HG02759 (cell line): ENCODE data around the gene NBEA.

ENCODE experiments used
- ATAC-seq: cut with Tn5 transposase; IDR thresholded peaks from one replicate; pipeline ENCODE4 v1.9.1; 2021; ENCODE audit warnings: mild to moderate bottlenecking, moderate library complexity; ENCODE audit not compliant: unreplicated experiment

Gene NBEA

DNA sequence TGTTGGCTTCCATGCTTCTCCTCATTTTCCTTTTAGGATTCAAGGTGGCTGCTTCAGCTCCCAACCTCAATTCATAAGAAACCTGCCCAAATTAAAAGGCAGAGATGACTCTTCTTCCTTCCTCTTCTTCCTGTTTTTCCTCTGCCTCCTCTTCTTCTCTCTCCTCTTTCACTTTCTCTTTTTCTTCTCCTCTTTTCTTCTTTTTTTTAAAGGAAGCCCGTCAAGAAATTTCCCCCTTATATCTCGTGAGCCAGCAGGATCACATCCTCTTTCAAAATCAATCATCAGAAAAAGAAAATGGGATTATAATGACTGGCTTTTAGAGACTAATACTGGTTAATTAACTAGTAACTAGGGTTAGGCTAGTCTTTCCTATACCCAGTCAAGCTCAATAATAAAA lies 220.3 kb downstream of the NBEA start:
- no peak for ATAC-seq

- ATAC-seq: peak; percentile 44
Measured at GRCh38 chr13:35163674-35164073, 221.6 kb downstream of the NBEA start.

DNA sequence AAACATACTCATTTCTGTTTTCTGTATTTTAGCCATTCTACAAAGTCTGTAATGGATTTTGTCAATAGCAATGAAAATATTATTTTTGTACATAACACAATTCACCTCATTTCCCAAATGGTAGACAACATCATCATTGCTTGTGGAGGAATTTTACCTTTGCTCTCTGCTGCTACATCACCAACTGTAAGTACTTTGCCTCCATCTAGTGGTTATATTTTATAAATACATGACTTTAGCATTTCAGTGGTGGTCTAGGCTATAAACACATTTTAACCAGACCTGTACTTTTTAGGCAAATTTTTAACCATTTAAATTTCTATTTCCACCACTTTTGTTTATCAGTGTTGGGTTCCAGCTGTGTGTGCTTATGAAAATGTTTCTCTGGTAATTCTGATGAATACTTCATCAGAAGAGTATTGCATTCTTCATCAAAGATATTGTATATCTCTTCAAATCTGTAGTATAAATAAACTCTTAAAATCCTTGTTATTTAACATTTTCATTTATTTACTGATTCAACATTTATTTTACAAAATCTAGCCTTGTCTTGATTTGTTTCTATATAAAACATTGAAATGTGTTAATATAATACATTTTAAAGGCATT lies 222.4 kb downstream of the NBEA start:
- ATAC-seq: peak; percentile 79

DNA sequence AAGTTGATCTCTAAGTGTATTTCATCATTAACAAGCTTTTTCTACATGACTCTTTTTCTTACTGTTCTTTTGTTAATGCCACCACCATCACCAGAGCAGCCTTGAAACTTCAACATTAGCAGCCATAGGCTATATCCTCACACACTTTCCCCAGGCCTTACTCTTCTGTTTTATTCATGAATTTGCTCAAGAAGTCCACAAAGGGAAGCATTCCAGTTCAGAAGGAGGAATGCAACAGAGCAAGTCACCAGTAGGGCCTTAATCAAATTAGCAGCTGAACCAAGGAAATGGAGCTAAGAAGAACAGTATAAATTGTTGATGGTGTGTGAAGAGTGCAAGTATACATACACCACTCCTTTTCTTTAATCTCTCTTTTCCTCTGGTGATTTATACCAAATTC lies 223.1 kb downstream of the NBEA start:
- no peak for ATAC-seq

GRCh38 chr13:35179494-35179893 lies 237.4 kb downstream of the NBEA start:
- ATAC-seq: no peak

- ATAC-seq: no peak
Measured at GRCh38 chr13:35179920-35180663, 238.0 kb downstream of the NBEA start.

GRCh38 chr13:35190241-35190640 lies 248.2 kb downstream of the NBEA start:
- ATAC-seq: no peak

- no peak for ATAC-seq
Measured at GRCh38 chr13:35191883-35192282, 249.8 kb downstream of the NBEA start.

- no peak for ATAC-seq
Measured at GRCh38 chr13:35198613-35199200, 256.6 kb downstream of the NBEA start.

DNA sequence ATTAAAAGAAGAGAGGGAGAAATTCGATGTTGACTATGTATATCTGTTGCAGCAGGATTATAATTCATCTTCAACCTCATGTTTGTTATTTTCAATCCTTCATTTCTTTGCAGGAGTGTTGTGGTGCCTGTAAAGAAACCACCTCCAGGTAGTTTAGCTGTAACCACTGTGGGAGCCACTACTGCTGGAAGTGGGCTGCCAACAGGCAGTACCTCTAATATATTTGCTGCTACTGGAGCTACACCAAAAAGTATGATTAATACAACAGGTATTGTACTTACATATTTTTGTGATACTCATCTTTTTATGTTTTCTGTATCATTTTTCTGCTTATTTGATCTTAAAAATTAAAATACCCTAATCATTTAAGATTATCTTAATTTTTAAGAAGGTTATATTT lies 266.5 kb downstream of the NBEA start:
- ATAC-seq: no peak

GRCh38 chr13:35210261-35210660 lies 268.2 kb downstream of the NBEA start:
- no peak for ATAC-seq

- ATAC-seq: no peak
Measured at GRCh38 chr13:35211949-35212348, 269.9 kb downstream of the NBEA start.

GRCh38 chr13:35213911-35214310 lies 271.8 kb downstream of the NBEA start:
- no peak for ATAC-seq

DNA sequence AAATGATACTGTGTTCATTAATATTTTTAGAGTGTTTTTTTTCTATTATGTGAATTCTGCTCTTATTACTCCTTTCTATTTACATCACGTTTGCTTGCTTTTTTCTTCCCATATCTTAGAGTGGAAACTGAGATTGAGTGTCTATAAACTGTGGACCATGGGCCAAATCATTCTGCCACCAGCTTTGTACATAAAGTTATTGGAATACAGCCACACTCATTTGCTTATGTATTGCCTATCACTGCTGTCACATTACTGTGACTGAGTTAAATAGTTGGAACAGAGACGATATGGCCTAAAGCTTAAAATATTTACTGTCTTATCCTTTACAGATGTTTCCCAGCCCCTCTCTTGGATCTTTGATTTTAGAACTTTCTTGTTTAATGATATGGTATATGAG lies 274.1 kb downstream of the NBEA start:
- ATAC-seq: no peak

GRCh38 chr13:35219021-35219420 lies 277.0 kb downstream of the NBEA start:
- ATAC-seq: no peak

GRCh38 chr13:35225159-35225558 lies 283.1 kb downstream of the NBEA start:
- ATAC-seq: no peak

DNA sequence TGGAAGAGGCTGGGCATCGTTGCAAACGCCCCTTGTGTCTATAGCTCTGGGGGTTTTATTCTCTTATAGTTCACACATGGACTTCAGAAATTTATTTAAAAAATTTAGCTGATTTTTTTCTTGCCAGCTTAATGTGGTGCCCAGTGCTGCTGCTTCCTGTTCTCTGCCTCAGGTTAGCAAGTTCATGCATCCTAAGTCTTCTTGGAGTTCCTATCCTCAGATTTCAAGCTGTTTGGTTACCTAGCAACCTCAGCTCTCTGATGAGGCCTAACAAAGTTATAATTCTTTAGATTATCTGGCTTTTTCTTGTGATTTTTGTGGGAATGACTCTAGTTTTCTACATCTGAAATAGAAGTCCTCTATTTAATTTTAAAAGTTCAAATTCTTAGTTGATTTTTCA lies 283.5 kb downstream of the NBEA start:
- no peak for ATAC-seq

- ATAC-seq: no peak
Measured at GRCh38 chr13:35228536-35228935, 286.5 kb downstream of the NBEA start.

- ATAC-seq: no peak
Measured at GRCh38 chr13:35231426-35231825, 289.4 kb downstream of the NBEA start.

DNA sequence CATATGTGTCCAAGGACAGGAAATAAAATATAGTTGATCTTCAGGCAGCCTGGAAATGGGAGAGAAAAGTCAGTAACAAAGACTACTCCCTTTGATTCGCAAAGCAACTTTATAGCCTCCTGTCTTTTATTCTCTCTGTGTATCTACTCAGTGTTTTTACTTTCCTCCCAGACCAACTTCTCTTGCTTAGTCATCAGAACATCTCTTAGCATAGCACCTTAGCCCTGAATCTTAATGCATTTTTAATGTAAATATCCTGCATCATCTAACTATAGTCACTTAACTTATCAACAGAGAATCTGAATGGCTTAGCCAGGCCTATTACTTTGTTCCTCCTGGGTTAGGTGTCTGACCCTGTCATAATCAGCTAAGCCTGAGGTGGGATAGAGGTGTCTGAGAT lies 296.2 kb downstream of the NBEA start:
- ATAC-seq: no peak

DNA sequence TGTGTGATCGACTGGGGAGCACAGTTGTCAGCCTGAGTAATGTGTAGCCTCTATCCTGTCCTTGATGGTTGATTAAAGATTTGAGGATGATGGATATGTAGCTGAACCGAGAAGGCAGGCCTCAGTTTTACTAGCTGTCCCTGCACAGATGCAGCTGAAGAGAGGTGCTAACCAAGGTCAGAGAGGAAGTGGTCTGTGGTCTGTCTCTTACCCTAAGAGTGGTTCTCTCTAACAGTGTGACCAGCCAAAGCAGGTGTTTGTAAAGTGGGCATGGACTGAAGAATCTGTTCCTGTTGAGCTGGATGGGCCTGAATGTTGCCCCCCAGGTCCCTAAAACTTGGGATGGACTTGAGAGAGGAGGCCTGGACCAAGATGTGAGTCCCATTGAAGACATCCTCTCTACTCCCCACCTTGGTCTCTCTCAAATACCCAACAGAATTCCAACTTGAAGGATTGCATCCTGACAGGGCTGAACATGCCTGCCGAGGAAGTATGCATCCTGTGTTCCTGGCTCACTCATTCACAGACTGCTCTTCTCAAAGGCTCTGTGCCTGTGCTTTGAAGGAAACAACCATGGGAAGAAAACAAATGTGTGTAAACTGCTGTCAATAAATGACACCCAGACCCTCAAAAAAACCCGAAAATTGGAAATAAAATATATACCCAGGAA lies 310.6 kb downstream of the NBEA start:
- ATAC-seq: peak; percentile 80

DNA sequence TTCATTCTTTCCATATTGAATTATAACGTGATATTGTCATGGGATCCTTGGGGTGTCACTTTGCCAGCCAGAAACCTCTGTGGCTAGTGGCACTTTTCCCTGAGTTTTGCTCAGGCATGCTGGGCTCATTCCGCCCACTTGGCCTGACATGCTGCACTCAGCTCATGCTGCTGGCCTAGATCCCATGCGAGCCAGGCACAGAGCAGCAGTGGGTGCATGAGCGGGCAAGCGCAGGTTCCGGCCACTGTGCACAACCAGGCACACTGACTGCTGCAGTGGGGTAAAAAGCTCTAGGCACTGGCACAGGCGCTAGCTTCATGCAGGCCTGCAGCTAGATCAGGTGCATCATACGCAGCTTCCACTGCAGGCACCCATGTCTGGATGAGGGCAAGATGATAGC lies 313.2 kb downstream of the NBEA start:
- ATAC-seq: no peak
